ENCODE data around the gene GRIA4.

Gene GRIA4

GRCh38 chr11:105719073-105719822, 109.4 kb downstream of the GRIA4 start:
- H3K36me3 ChIP-seq (ENCODE audit: low read length): no peaks in the 10 kb centered on the region
- no peaks in the 10 kb centered on the region for H3K27me3 ChIP-seq (ENCODE audit: low read length)
- no peaks in the 10 kb centered on the region for H3F3A ChIP-seq (ENCODE audit: insufficient read depth)
- H3K9me3 ChIP-seq (ENCODE audit: insufficient read depth, low read length): no peaks in the 10 kb centered on the region
- H2AFZ ChIP-seq (ENCODE audit: low read depth, low read length, severe bottlenecking): no peak overlapping the region
- H3K27ac ChIP-seq (ENCODE audit: low read depth, low read length): no peak overlapping the region
- H3K79me2 ChIP-seq (ENCODE audit: insufficient read depth, low read length): no peaks in the 10 kb centered on the region
- no peaks in the 10 kb centered on the region for H4K20me1 ChIP-seq (ENCODE audit: low read depth, low read length)
- H3K4me3 ChIP-seq (ENCODE audit: insufficient read depth, low read length, poor library complexity, severe bottlenecking): no peak overlapping the region
- H3K9me2 ChIP-seq (replicated peaks; ENCODE audit: insufficient read depth, low read length): no peaks in the 10 kb centered on the region
- H3K4me2 ChIP-seq (ENCODE audit: low read depth, low read length, poor library complexity, severe bottlenecking): no peak overlapping the region
- TF ChIP-seq CTCF (IDR thresholded peaks at IDR 0.05; ENCODE audit: insufficient read depth, low read length, poor library complexity, severe bottlenecking): no peak
- no peak for TF ChIP-seq EZH2phosphoT487 (conservative IDR thresholded peaks at IDR 0.05; ENCODE audit: low read length)
- no peak overlapping the region for H3K9ac ChIP-seq (ENCODE audit: low read length)

GRCh38 chr11:105720096-105720495, 110.2 kb downstream of the GRIA4 start:
- Histone ChIP-seq H2AFZ (ENCODE audit: low read depth, low read length, severe bottlenecking) (no peak overlapping the region), H3K27me3 (ENCODE audit: low read length) (no peaks in the 10 kb centered on the region), H3K79me2 (ENCODE audit: insufficient read depth, low read length) (no peaks in the 10 kb centered on the region), H3K27ac (ENCODE audit: low read depth, low read length) (no peak overlapping the region), H3K36me3 (ENCODE audit: low read length) (no peaks in the 10 kb centered on the region), H3K4me2 (ENCODE audit: low read depth, low read length, poor library complexity, severe bottlenecking) (no peak overlapping the region), H3K9me2 (replicated peaks; ENCODE audit: insufficient read depth, low read length) (no peaks in the 10 kb centered on the region), H3K9me3 (ENCODE audit: insufficient read depth, low read length) (no peaks in the 10 kb centered on the region), H3K4me3 (ENCODE audit: insufficient read depth, low read length, poor library complexity, severe bottlenecking) (no peak overlapping the region), H4K20me1 (ENCODE audit: low read depth, low read length) (no peaks in the 10 kb centered on the region), H3K9ac (ENCODE audit: low read length) (no peak overlapping the region), H3F3A (ENCODE audit: insufficient read depth) (no peaks in the 10 kb centered on the region)
- TF ChIP-seq EZH2phosphoT487 (conservative IDR thresholded peaks at IDR 0.05; ENCODE audit: low read length): no peak
- TF ChIP-seq CTCF (IDR thresholded peaks at IDR 0.05; ENCODE audit: insufficient read depth, low read length, poor library complexity, severe bottlenecking): no peak

- TF ChIP-seq CTCF (IDR thresholded peaks at IDR 0.05; ENCODE audit: insufficient read depth, low read length, poor library complexity, severe bottlenecking): no peak
- no peak for TF ChIP-seq EZH2phosphoT487 (conservative IDR thresholded peaks at IDR 0.05; ENCODE audit: low read length)
- Histone ChIP-seq H3K9me2 (replicated peaks; ENCODE audit: insufficient read depth, low read length) (no peaks in the 10 kb centered on the region), H3F3A (ENCODE audit: insufficient read depth) (no peaks in the 10 kb centered on the region), H3K4me3 (ENCODE audit: insufficient read depth, low read length, poor library complexity, severe bottlenecking) (no peak overlapping the region), H3K9me3 (ENCODE audit: insufficient read depth, low read length) (no peaks in the 10 kb centered on the region), H3K27ac (ENCODE audit: low read depth, low read length) (no peak overlapping the region), H3K79me2 (ENCODE audit: insufficient read depth, low read length) (no peaks in the 10 kb centered on the region), H4K20me1 (ENCODE audit: low read depth, low read length) (no peaks in the 10 kb centered on the region), H3K27me3 (ENCODE audit: low read length) (no peaks in the 10 kb centered on the region), H3K4me2 (ENCODE audit: low read depth, low read length, poor library complexity, severe bottlenecking) (no peak overlapping the region), H3K36me3 (ENCODE audit: low read length) (no peaks in the 10 kb centered on the region), H2AFZ (ENCODE audit: low read depth, low read length, severe bottlenecking) (no peak overlapping the region), H3K9ac (ENCODE audit: low read length) (no peak overlapping the region)
Measured at GRCh38 chr11:105723269-105723668, 113.4 kb downstream of the GRIA4 start.
